NCI-H446 treated with DMSO at 0.1 percent for 48 hours (cell line): ENCODE results near the gene SLX9.

Experiments used
- DNase-seq: peaks from one replicate; lab custom pipeline; 2025; lab: John Stamatoyannopoulos, UW

SLX9 gene

DNA sequence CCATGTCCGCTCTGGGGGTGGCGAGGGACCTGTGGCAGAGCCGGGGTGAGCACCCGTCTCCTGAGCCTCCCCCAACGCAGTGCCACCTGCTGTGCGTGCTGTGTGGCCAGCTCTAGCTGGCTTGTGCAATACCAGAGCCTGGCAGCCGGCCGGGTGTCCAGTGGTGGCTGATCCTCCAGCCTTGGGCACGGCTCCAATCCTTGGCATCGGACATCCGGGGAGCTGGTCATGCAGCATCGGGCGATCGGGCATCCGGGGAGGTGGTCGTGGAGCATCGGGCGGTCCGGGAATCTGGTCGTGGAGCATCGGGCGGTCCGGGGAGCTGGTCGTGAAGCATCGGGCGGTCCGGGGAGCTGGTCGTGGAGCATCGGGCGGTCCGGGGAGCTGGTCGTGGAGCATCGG lies 8.1 kb downstream of the SLX9 start:
- DNase-seq = no peak

DNA sequence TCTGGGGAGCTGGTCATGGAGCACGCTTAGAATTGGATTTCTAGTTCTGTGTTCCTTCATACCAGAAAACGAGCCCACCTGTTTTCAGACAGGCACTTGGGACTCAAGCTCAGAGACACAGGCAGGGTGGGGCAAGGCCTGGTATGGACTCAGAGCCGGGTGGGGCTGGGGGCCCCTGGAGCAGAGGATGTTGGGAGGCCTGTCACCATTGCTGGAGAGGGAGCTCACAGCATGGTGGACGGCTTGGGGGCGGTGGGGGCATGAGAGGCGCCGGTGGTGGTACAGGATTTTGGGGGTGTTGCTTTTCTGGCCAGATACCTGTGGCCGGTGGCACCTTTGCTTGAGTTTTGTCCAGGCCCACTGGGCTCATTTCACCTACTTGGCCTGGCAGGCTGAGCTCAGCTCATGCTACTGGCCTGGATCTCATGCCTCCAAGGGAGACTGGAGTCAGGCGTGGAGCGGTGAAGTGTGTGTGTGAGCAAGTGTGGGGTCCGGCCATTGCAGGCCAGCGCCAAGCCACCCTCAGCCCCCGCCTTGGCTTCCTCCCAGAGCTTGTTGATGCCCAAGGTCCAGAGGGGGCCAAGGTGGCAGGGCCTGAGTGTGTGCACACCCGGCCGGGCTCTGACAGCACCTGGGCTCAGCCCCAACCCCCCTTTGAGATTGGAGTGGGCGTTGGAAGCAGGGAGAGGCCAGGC lies 8.7 kb downstream of the SLX9 start:
- no peak for DNase-seq

DNA sequence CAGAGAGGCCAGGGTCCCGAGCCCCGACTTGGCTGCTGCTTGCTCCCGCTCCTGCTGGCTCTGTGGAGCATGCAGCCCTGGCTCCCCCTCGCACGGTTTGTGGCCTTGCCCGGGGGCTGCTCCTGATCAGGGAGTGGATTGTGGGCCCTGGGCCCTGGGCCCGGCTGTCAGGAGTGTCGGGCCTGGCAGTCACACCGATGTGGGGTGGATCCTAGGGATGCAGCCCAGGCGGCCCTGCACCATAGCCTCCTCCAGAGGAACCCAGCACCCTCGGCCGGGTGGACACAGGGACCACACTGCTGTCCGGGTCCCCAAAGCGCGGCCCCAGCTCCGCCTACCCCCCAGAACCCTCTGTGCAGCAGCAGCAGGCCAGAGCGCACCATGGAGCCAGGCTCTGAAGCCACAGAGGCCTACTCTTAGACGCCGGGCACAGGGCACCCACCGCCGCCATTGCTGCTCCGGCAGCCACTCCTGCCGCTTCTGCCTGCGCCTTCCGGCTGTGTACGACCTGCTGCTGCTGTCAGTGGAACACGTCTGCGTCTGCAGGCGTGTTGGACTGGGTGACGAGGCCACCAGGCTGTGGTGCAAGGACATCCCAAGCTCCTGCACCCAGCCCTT lies 9.4 kb downstream of the SLX9 start:
- no peak for DNase-seq

DNA sequence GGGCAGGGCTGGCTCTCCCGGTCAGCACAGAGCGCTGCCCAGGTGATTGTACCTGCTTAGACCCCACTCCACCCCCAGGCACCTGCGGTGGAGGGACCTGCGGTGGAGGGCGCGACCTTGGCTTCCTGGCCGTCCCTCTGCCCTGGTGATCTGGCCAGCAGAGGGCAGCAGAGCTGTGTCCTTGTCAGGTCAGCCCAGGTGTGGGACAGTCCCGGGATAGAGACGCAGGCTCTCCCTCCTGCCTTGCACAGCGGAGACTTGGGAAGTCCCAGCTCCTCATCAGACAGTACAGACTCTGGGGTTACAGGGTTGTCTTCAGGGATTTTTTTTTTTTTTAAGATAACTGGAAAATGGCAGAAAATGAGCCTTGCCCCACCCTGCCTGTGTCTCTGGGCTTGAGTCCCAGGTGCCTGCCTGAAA lies 10.0 kb downstream of the SLX9 start:
- no peak for DNase-seq

DNA sequence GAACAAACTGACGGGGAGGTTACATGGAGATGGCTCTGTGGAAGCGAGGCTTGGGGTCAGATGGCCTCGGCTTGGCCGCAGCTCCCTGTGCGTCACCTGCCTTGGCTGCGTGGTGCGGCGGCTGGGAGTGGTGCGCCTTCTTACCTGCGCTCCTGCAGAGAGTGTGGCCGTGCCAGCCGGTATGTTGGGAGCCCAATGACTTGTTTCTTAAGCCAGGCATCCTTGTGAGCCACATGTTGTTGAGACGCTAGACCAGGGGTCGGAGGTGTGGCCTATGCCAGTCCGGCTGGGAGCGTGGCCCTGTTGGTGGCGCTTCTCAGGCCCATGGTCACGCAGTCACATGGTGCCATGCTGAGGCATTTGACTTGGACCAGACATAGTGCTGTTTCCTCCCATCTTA lies 10.5 kb downstream of the SLX9 start:
- no peak for DNase-seq

DNA sequence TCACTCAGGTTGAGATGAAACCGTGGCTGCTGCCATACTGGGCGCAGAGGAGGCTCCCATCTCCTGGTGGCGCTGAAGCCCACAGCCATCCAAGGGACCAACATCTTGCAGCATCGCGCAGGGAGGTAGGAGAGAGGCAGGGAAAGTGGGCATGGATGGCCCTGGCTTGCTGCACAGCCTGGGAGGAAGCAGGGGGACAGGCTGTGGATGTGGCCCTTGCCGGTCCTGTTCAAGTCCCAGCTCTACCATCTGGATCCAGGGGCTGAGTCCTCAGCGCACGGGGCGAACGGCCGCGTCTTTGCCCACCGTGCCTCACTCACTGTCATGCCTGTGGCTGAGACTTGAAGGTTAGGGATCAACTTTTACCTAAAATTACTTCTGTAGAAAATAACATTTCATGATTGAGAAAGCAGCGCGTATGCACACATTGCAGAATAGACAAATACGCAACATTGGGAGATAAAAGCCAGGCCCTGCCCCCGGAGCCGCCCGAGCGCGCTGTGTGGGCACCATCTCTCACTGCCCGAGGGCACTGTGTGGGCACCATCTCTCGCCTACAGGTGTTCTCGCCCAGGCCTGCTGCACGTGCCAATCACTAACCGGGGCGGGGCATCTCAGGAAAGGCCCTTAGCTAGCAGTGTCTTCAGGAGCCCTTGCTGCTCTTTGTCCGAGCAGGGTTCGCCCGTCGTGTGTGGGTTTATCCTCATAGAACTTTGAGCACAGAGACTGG lies 11.5 kb downstream of the SLX9 start:
- no peak for DNase-seq

DNA sequence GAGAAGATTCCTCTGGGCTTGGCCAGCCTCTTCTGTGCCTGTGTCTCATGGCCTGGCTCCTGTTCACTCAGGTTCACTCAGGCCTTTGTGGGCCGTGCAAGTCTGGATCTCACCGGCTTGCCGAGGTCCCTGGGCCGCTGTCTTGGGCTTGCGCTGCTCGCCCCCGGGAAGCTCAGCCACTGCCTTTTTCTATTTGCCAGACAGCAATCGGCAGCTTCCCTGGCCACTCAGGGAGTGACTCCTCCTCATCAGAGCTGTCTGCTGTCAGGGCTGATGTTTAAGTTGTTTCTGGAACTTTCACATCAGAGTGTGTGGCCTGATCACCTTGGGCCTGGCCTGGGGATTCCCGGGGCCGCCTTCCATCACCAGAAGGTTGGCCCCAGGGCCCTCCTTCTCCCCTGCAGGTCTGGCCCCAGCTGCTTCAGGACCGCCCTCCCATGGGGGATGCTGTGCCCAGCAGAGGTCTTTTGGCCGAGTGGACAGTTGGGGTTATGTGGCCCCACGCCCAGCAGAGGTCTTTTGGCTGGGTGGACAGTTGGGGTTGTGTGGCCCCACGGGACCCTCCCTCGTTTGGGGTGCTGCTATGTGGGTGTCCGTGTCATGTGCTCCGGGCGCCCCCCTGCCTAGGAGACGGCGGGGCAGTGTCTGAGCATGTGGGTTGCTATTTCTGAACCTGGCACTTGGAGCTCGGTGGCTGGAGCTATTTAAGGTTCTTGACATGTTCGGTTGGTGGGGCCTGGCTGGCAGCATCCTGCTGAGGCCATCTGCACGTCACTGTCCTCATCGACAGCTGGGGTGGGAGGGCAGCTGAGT lies 12.5 kb downstream of the SLX9 start:
- no peak for DNase-seq

DNA sequence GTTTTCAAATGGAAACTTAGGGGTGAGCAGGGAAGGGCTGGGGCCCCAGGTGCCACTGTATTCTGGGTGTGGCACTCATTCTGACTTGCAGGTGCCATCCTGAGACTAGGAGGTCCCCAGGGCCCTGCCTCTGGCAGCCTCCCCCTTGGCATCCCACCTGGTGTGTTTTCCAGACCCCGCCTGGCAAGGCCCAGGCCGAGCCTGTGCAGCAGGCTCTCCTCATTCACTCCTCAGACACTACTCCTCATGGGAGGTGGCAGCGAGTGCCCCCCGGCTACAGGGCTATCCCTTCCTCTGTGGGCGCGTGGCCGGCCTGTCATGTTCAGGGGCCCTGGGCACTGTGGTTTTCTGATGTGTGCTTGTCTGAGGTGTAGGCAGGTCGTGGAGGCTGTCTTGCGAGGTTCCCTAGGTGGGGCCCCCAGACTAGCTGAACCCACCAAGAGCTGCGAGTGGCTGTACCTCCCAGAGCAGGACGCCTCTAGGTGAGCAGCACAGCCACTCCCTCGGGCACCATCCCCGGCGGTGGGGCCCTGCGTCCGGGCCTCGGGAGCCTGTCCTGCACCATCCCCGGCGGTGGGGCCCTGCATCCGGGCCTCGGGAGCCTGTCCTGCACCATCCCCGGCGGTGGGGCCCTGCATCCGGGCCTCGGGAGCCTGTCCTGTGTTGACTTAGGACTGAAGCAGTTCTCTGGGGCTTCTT lies 13.2 kb downstream of the SLX9 start:
- no peak for DNase-seq

DNA sequence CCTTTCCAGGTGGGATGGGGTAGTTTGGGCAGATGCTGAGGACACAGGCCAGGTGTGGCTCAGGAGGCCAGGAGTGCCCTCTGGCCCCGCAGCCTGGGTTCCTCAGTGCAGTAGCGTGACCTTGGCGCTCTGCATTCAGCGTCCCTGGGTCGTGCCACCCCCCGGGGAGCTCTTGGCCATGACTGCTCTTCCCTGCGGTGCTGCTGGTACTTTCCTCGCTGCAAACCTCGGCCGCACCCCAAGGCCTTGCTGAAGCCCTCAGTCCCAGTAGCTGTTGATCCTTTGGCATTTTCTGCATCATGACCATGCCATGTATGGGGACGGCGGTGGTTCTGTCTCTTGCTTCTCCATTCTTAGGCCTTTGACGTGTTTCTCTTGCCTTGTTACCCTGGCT lies 13.8 kb downstream of the SLX9 start:
- DNase-seq = no peak

DNA sequence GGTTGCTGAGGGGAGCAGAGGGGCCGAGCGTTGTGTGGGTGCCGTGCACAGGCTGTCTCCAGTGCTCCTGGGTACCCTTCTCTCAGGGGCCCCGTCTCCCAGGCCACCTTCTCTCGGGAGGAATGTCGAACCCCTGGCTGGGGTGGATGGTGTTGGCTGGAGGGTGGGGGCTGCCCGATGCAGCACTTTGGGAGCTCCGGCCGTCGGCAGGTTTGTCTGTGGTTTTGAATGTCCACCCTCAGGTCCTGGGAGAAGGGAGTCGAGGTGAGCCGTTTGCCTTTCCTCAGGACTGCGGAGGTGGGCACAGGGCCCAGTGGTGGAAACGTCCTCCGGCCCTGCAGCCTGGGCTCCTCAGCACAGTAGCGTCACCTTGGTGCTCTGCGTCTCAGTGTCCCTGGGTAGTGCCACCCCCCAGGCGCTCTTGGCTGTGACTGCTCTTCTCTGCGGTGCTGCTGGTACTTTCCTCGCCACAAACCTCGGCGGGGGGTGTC lies 14.5 kb downstream of the SLX9 start:
- no peak for DNase-seq

DNA sequence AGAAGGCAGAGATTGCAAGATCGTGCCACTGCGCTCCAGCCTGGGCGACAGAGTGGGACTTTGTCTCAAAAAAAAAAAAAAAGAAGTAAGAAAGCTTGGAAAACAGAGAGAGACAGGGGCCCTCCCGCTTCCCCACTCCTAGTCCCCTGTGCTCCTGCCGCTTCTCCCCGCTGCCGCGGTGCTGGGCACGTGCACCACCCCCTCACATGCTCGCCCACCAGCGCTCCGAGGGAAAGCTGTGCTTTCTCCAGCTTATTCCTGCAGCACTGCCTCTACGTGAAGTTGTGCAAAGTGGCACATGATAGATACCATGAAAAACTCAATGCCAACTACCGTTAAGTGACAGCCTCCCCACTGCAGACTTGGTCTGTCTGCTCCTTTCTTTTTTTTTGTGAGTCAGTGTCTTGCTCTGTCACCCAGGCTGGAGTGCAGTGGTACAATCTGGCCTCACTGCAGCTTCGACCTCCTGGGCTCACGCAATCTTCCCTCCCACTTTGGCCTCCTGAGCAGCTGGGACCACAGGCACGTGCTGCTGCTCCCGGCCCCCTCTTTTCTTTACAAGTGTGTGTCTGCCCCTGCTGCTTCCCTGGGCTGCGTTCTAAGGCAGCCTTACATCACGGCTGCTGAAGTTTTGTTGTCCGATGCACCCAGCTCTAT lies 15.4 kb downstream of the SLX9 start:
- DNase-seq = no peak

DNA sequence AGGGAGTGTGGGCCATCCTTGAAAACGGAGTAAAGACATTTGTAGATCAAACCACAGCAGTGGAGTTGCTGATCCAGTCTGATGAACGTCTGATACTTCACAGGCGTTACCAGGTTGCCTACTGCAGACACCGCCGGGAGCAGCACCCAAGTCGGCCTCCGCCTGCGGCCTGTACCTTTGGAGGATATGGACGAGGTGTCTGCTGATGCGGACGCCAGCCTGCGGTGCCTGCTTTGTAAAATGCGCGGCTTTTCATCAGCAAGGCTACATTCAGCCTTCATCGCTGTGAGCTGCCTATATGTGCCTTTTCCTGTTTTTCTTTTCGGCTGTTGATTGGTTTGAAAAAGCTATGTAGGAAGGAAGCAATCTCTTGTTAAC lies 16.0 kb downstream of the SLX9 start:
- DNase-seq = no peak

DNA sequence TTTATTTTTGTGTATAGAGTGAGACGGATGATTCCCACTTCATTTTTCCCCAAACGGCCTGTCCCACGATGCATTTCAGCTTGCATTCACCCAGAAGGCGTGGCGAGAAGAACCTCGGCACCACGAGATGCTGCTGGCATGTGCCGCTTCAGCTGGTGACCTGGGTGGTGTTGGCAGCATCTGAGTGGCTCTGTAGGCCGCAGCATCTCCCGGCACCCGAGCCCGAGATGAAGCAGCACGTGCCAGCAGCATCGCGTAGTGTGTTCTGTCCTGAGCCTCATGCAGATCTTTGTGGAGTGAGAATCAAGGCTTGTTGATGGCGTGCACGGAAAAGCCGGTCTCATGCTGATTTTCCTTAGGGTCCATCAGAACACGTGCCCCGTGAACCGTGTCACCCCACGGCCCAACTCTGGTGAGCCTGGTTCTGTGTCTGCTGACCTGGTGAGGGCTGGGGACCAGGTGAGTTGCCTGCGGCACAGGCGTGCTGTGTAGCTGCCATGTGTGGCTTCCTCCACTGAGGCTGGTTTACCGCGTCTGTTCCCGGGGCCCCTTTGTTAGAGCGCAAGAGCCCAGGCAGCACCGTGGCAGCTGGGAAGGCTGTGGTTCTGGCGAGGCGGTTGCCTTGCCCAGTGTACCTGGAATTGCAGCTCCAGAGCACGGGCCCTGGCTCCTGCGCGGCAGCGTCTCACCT lies 16.7 kb downstream of the SLX9 start:
- no peak for DNase-seq

DNA sequence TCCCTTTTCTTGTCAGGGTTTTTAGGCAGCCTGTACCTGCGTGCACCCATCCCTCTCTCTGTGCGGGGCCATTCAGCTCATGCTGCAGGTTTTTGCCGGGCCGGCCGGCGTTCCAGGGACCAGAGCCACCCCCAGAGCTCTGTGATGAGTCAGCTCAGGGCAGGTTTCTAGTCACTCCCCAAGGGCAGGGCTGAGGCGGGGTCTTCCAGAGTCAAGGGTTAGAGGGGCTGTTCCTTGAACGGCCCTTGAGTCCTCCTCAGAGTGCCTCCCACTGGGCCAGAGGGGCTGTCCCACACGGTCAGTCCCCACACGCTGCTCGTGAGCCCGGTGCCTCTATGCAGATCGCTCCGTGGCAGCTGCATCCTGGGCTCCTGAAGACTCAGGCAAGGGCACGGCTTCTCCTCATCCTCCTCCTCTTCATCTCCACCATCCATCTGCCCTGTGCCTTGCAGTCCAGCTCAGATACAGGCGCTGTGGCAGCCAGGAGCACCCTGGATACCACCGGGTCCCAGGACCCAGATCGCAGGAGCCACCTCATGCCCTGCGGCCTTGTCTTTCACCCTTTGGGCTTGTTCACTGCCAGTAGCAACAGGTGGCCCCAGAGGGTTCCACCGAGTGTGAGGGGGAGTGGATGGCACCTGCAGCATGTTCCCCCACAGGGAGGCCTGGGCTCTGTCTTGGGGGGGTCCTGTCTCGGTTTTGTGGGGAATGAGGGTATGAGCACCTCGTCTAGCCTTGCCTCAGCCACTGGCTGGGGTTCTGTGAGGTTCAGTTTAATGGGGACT lies 17.4 kb downstream of the SLX9 start:
- no peak for DNase-seq

DNA sequence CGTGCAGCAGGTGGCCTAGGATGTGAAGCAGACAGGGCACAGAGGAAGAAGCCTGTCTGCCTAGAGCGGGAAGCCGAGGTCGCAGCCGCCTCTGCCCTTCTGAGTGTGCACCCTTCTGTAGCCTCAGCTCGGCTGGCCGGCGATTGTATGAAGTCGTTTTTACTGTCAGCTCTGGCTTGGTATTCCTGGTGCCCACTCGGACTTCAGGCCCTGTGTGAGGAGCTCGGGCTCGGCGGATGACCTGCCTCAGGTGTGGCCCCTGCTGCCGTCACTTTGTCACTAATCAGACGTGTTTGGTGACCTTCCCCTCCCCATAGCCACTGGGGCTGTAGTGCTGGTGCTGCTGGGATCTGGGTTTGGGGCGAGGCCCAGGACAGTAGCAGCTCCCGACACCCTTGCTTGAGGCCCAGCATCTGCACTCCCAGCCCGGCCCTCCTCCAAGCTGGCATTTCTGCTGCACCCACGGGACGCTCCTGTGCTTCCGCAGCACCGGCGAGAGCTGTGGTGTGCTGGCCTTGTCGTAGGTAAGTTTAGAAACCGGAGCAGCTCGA lies 18.1 kb downstream of the SLX9 start:
- no peak for DNase-seq

DNA sequence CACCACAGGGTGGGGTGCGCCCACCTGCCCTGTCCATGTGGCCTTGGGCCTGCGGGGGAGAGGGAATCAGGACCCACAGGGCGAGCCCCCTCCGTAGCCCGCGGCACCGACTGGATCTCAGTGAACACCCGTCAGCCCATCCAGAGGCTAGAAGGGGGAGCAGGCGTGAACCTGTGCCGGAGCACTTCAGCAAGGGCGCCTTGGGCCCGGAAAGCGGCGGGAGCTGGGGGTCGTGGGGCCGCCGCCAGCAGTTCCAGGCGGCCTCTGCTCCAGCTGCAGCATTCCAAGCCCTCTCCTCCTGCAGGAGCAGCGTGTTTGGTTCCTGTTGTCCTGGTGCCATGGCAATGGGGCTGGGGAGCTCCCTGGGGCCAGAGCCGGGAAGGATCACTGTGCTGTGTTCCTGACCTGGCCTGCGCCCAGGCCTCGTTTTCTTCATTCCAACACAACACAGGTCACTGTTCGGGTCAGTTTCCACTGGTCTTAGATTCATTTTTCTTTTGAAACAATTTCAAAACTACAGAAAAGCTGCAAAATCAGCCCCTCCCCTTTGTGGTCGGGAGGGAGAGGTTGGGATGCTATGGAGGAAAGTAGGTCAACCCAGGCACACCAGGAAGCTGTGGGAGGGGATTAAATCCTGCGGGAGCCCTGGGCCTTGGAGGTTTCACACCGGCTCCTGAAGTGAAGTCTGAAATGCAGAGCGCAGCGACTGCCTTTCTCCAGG lies 18.8 kb downstream of the SLX9 start:
- DNase-seq = no peak

DNA sequence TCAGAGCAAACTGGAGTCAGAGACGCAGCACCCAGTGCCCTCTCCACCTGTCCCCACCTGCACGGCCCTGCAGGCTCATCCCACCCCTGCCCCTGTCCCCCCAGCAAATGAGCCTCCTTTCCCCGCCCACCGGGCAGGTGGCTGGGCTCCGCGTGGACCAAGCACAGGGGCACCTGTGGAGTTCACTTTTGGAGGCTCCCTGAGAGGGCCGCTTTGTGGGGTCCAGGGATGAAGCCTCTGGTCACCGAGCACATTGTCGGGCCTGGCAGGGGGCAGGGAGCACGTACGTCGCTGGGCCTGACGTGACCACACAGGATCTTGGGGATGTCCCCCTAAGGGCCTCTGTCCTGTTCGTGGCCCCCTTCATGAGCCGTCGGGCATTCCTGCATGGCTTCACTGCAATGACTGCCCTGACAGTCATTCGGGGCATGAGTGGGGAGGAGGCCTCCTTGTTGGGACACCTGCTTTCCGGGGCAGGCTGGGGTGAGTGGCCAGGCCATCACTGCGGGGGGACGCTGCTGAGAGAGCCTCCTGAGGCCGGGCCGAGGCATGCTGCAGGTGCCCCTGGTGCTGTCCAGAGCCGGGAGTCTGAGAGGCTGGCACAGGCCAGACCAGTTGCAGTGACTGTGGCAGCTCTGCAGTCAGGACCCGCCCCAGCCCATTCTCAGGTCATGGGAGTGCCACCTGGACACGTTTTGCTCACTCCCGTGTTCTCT lies 19.7 kb downstream of the SLX9 start:
- DNase-seq = no peak
